GM21786 (cell line): ENCODE data around the gene PADI4.

Experiments
- ATAC-seq: cut with Tn5 transposase; IDR thresholded peaks from one replicate; pipeline ENCODE4 v1.9.1; 2021; ENCODE audit not compliant: unreplicated experiment

Gene PADI4

GRCh38 chr1:17347769-17348592, 40.0 kb downstream of the PADI4 start:
- ATAC-seq: no peak

- peak; percentile 53 for ATAC-seq
Observed at GRCh38 chr1:17348593-17349234, 40.7 kb downstream of the PADI4 start.

GRCh38 chr1:17350083-17350482, 42.1 kb downstream of the PADI4 start:
- no peak for ATAC-seq

- ATAC-seq: no peak
Observed at GRCh38 chr1:17350928-17351446, 43.0 kb downstream of the PADI4 start.

- ATAC-seq: no peak
Observed at GRCh38 chr1:17351598-17352324, 43.8 kb downstream of the PADI4 start.

GRCh38 chr1:17352419-17352909, 44.5 kb downstream of the PADI4 start:
- no peak for ATAC-seq

GRCh38 chr1:17355898-17356297, 47.9 kb downstream of the PADI4 start:
- ATAC-seq: no peak

- no peak for ATAC-seq
Observed at GRCh38 chr1:17356387-17357026, 48.5 kb downstream of the PADI4 start.

- ATAC-seq: no peak
Observed at GRCh38 chr1:17358557-17358956, 50.6 kb downstream of the PADI4 start.

GRCh38 chr1:17359031-17359430, 51.0 kb downstream of the PADI4 start:
- no peak for ATAC-seq

GRCh38 chr1:17359808-17360207, 51.8 kb downstream of the PADI4 start:
- no peak for ATAC-seq

- no peak for ATAC-seq
Observed at GRCh38 chr1:17360272-17360956, 52.4 kb downstream of the PADI4 start.

- ATAC-seq: no peak
Observed at GRCh38 chr1:17361687-17362086, 53.7 kb downstream of the PADI4 start.

GRCh38 chr1:17363351-17363750, 55.4 kb downstream of the PADI4 start:
- no peak for ATAC-seq

GRCh38 chr1:17363771-17364170, 55.8 kb downstream of the PADI4 start:
- no peak for ATAC-seq

- no peak for ATAC-seq
Observed at GRCh38 chr1:17365293-17365692, 57.3 kb downstream of the PADI4 start.

- ATAC-seq: no peak
Observed at GRCh38 chr1:17369466-17369865, 61.5 kb downstream of the PADI4 start.

GRCh38 chr1:17370618-17371017, 62.6 kb downstream of the PADI4 start:
- no peak for ATAC-seq

GRCh38 chr1:17371896-17372295, 63.9 kb downstream of the PADI4 start, which contains the start of gene PADI6:
Gene PADI6 (plus strand): TSS chr1:17372196. CDS start chr1:17372246, 50 bp downstream.
- ATAC-seq: no peak

GRCh38 chr1:17372955-17373354, 65.0 kb downstream of the PADI4 start:
- ATAC-seq: no peak
